Measurements from ENCODE around the gene CADM1.

DNA sequence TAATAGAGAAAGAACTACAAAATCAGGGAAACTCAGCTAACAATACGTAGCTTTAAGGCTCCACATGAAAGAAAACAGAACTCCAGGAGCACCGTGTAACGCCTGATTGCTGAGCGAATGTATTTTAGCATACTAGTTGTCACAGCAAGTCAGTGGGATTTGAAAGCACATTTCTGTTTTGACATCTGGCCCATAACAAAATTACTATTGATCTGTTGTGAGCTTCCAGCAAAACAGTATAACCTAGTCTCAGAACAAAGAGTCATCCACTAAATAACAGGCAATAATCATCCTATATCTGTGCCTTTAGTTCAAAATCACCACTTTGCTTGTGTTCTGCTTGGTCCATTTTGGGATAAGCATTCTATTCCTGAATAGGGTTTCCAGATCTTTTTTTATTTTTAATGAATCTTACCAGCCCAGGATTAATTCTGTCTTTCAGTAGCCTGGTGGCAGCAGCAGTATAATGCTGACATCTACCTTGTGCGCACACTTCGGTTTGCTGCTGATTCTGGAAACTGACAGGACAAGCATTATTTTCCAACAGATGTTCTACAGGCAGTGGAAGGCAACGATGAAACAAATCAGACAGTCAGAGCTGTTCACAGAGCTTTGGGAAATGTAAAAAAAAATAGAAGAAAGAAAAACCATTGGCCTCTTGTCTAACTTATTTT is 66.2 kb downstream of the CADM1 start:
- TF ChIP-seq, protein P1, sequence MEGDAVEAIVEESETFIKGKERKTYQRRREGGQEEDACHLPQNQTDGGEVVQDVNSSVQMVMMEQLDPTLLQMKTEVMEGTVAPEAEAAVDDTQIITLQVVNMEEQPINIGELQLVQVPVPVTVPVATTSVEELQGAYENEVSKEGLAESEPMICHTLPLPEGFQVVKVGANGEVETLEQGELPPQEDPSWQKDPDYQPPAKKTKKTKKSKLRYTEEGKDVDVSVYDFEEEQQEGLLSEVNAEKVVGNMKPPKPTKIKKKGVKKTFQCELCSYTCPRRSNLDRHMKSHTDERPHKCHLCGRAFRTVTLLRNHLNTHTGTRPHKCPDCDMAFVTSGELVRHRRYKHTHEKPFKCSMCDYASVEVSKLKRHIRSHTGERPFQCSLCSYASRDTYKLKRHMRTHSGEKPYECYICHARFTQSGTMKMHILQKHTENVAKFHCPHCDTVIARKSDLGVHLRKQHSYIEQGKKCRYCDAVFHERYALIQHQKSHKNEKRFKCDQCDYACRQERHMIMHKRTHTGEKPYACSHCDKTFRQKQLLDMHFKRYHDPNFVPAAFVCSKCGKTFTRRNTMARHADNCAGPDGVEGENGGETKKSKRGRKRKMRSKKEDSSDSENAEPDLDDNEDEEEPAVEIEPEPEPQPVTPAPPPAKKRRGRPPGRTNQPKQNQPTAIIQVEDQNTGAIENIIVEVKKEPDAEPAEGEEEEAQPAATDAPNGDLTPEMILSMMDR (IDR thresholded peaks at IDR 0.05; ENCODE audit: low read depth, low read length, poor library complexity, severe bottlenecking), result no peak
- TF ChIP-seq EZH2phosphoT487 (IDR thresholded peaks at IDR 0.05; ENCODE audit: borderline replicate concordance, low read length), result no peak
